Esophagus squamous epithelium (tissue), 4 donors: ENCODE measurements around the gene SLC13A4.

ENCODE experiments used
- CTCF ChIP-seq, 6 experiments: fragments of 450-650 bp in 4 of 6; fragments of 200-600 bp in 2 of 6; sonication (generic) in 2 of 6; IDR thresholded peaks; one replicate each; pipeline ENCODE4 v1.5.1; 2016 to 2019; ENCODE audit warnings: antibody characterized with exemption in 6 of 6, mild to moderate bottlenecking in 4 of 6, moderate library complexity in 4 of 6
- POLR2A ChIP-seq, 4 donors: fragments of 450-650 bp; IDR thresholded peaks; one replicate each; pipeline ENCODE4 v1.6.1; 2017; ENCODE audit warnings: antibody characterized with exemption in 4 of 4, mild to moderate bottlenecking in 4 of 4, moderate library complexity in 3 of 4

GRCh38 chr7:135715673-135716072 is 12.3 kb downstream of the SLC13A4 start:
- TF ChIP-seq POLR2A (IDR thresholded peaks at IDR 0.05), result no peak
- TF ChIP-seq CTCF (IDR thresholded peaks at IDR 0.05), result no peak
